GM06990 (cell line): Measurements from ENCODE around the gene PDK2.

Experiments used
- DNase-seq: peaks from one replicate; pipeline ENCODE4 v3.0.0-alpha.2; 2011; ENCODE audit not compliant: insufficient read length; ENCODE audit errors: extremely low read depth
- H3K27me3 ChIP-seq: replicated peaks from 2 replicates; pipeline ENCODE4 v1.6.0; 2011; ENCODE audit warnings: low read length; ENCODE audit not compliant: control insufficient read depth, insufficient read depth
- H3K36me3 ChIP-seq: 2 replicates; pipeline ENCODE4 v1.5.1; 2011; ENCODE audit warnings: low read length; ENCODE audit not compliant: control insufficient read depth, insufficient read depth
- H3K4me3 ChIP-seq: replicated peaks from 2 replicates; pipeline ENCODE4 v1.5.1; 2011; ENCODE audit warnings: low read depth, mild to moderate bottlenecking, control low read depth, low read length
- CTCF ChIP-seq: IDR thresholded peaks from 2 replicates; pipeline ENCODE4 v1.5.1; 2011; ENCODE audit warnings: low read length, control low read depth, mild to moderate bottlenecking, inconsistent platforms; ENCODE audit not compliant: insufficient read depth, poor library complexity, severe bottlenecking

PDK2 gene

GRCh38 chr17:50151937-50152547 lies 56.9 kb downstream of the PDK2 start:
- TF ChIP-seq CTCF, result no peak
- peaks cover 1% of the 10 kb centered on the region; the same call in 1 of the 2 replicates for H3K36me3 ChIP-seq
- H3K4me3 ChIP-seq, result peak overlapping the region; percentile 92
- DNase-seq, result peak; percentile 82
- H3K27me3 ChIP-seq, result no peaks in the 10 kb centered on the region

GRCh38 chr17:50152736-50153135 lies 57.6 kb downstream of the PDK2 start:
- no peak for DNase-seq
- no peak overlapping the region for H3K4me3 ChIP-seq
- no peak for TF ChIP-seq CTCF
- no peaks in the 10 kb centered on the region for H3K27me3 ChIP-seq
- H3K36me3 ChIP-seq, result peaks cover 1% of the 10 kb centered on the region; the same call in 1 of the 2 replicates

- no peaks in the 10 kb centered on the region for H3K36me3 ChIP-seq
- no peak for TF ChIP-seq CTCF
- DNase-seq, result no peak
- H3K27me3 ChIP-seq, result no peaks in the 10 kb centered on the region
- H3K4me3 ChIP-seq, result no peak overlapping the region
These were observed 58.8 kb downstream of the PDK2 start for GRCh38 chr17:50153650-50154575.

GRCh38 chr17:50154604-50155003 lies 59.5 kb downstream of the PDK2 start:
- Histone ChIP-seq H3K4me3 (no peak overlapping the region), H3K36me3 (no peaks in the 10 kb centered on the region), H3K27me3 (no peaks in the 10 kb centered on the region)
- TF ChIP-seq CTCF, result no peak
- no peak for DNase-seq

GRCh38 chr17:50155115-50155819 lies 60.1 kb downstream of the PDK2 start:
- Histone ChIP-seq H3K4me3 (no peak overlapping the region), H3K27me3 (no peaks in the 10 kb centered on the region), H3K36me3 (no peaks in the 10 kb centered on the region)
- no peak for TF ChIP-seq CTCF
- no peak for DNase-seq
